Neural cell (in vitro differentiated cells): ENCODE data around the gene TFDP1. TPM values are rescaled to one million over a fixed set of nuclear protein-coding genes. Genes with fewer than 3 reads are reported as not detected.

Experiments
- H2AFZ ChIP-seq: fragments of 200-600, 300-800 bp; sonication (generic), shearing (Covaris generic); 2 replicates; pipeline ENCODE4 v1.6.0; 2014; ENCODE audit warnings: low read depth, mild to moderate bottlenecking, antibody characterized with exemption, low read length, moderate library complexity
- H3F3A ChIP-seq: fragments of 200-600 bp; shearing (Covaris generic); 2 replicates; pipeline ENCODE4 v1.6.1; 2016; ENCODE audit warnings: mild to moderate bottlenecking, moderate library complexity, mixed read lengths, antibody characterized with exemption, low read length; ENCODE audit not compliant: insufficient read depth, poor library complexity, severe bottlenecking
- H3K27ac ChIP-seq: fragments of 200-600, 300-800 bp; sonication (generic), shearing (Covaris generic); 2 replicates; pipeline ENCODE4 v1.5.1; 2014; ENCODE audit warnings: mild to moderate bottlenecking, low read length, moderate library complexity
- H3K27me3 ChIP-seq: fragments of 300-800, 200-600 bp; sonication (generic), shearing (Covaris generic); 2 replicates; pipeline ENCODE4 v1.6.0; 2014; ENCODE audit warnings: mild to moderate bottlenecking, low read depth, low read length, moderate library complexity; ENCODE audit not compliant: insufficient read depth
- H3K36me3 ChIP-seq: fragments of 300-800, 200-600 bp; sonication (generic), shearing (Covaris generic); 2 replicates; pipeline ENCODE4 v1.5.1; 2014; ENCODE audit warnings: mild to moderate bottlenecking, antibody characterized with exemption, low read length, moderate library complexity; ENCODE audit not compliant: insufficient read depth
- H3K4me2 ChIP-seq: fragments of 300-800, 200-600 bp; sonication (generic), shearing (Covaris generic); 2 replicates; pipeline ENCODE4 v1.6.0; 2014; ENCODE audit warnings: mild to moderate bottlenecking, low read length
- H3K4me3 ChIP-seq: fragments of 300-800, 200-600 bp; sonication (generic), shearing (Covaris generic); 2 replicates; pipeline ENCODE4 v1.5.1; 2014; ENCODE audit warnings: mild to moderate bottlenecking, low read length, moderate library complexity
- H3K79me2 ChIP-seq: fragments of 200-600 bp; shearing (Covaris generic); replicated peaks from 2 replicates; pipeline ENCODE4 v1.6.0; 2014; ENCODE audit warnings: mild to moderate bottlenecking, low read length, moderate library complexity; ENCODE audit not compliant: insufficient read depth
- H3K9ac ChIP-seq: fragments of 300-800, 200-600 bp; sonication (generic), shearing (Covaris generic); 2 replicates; pipeline ENCODE4 v1.6.1; 2016; ENCODE audit warnings: mild to moderate bottlenecking, low read length, mixed read lengths
- H3K9me2 ChIP-seq: fragments of 200-600 bp; shearing (Covaris generic); 2 replicates; pipeline ENCODE4 v1.6.1; 2016; ENCODE audit warnings: mild to moderate bottlenecking, low read length, mixed read lengths; ENCODE audit not compliant: insufficient read depth
- H3K9me3 ChIP-seq: fragments of 200-600, 300-800 bp; sonication (generic), shearing (Covaris generic); 2 replicates; pipeline ENCODE4 v1.6.1; 2016; ENCODE audit warnings: mild to moderate bottlenecking, mixed run types, low read length, moderate library complexity, mixed read lengths
- H4K20me1 ChIP-seq: fragments of 200-600 bp; shearing (Covaris generic); 2 replicates; pipeline ENCODE4 v1.6.1; 2016; ENCODE audit warnings: mild to moderate bottlenecking, mixed run types; ENCODE audit not compliant: insufficient read depth
- EP300 ChIP-seq: fragments of 450-650 bp; conservative IDR thresholded peaks from 2 replicates; pipeline ENCODE4 v1.6.1; 2014; ENCODE audit warnings: antibody characterized with exemption, mild to moderate bottlenecking, moderate library complexity; ENCODE audit not compliant: poor library complexity, severe bottlenecking
- EZH2 ChIP-seq: fragments of 200-600, 300-800 bp; shearing (Covaris generic), sonication (generic); IDR thresholded peaks from 2 replicates; pipeline ENCODE4 v1.6.1; 2014; ENCODE audit warnings: antibody characterized with exemption, low read length, borderline replicate concordance, mild to moderate bottlenecking; ENCODE audit not compliant: insufficient read depth, poor library complexity, severe bottlenecking
- MXI1 ChIP-seq: fragments of 450-650 bp; conservative IDR thresholded peaks from 2 replicates; pipeline ENCODE4 v1.6.1; 2014; ENCODE audit warnings: antibody characterized with exemption, mild to moderate bottlenecking; ENCODE audit not compliant: poor library complexity, severe bottlenecking
- POLR2AphosphoS5 ChIP-seq: IDR thresholded peaks from 2 replicates; pipeline ENCODE4 v1.6.1; 2012
- RAD21 ChIP-seq: fragments of 450-650 bp; conservative IDR thresholded peaks from 2 replicates; pipeline ENCODE4 v1.6.1; 2014; ENCODE audit warnings: antibody characterized with exemption, mild to moderate bottlenecking, moderate library complexity
- REST ChIP-seq: IDR thresholded peaks from 2 replicates; pipeline ENCODE4 v1.6.1; 2012; ENCODE audit warnings: borderline replicate concordance
- SMC3 ChIP-seq: fragments of 450-650 bp; conservative IDR thresholded peaks from 2 replicates; pipeline ENCODE4 v1.6.1; 2014; ENCODE audit warnings: antibody characterized with exemption, mild to moderate bottlenecking, moderate library complexity; ENCODE audit not compliant: poor library complexity
- TAF1 ChIP-seq: IDR thresholded peaks from 2 replicates; pipeline ENCODE4 v1.6.1; 2012; ENCODE audit warnings: low read depth
- polyA plus RNA-seq: library from polyadenylated mRNA; depleted of rRNA; stranded (reverse); fragments of >200 nt; gene quantifications from 2 replicates; pipeline ENCODE4 v1.2.3, GENCODE V29; 2014
- TF ChIP-seq, protein P1 (sequence below): fragments of 450-650 bp; IDR thresholded peaks from 2 replicates; pipeline ENCODE4 v1.5.1; 2014; ENCODE audit warnings: antibody characterized with exemption, mild to moderate bottlenecking, moderate library complexity; ENCODE audit not compliant: poor library complexity, severe bottlenecking

Gene TFDP1
- polyA plus RNA-seq, 1 donor from 2014 or later, result 81.2 TPM

GRCh38 chr13:113551081-113552000 lies 33.2 kb upstream of the TFDP1 start:
- Histone ChIP-seq H3K27ac (no peak overlapping the region), H2AFZ (no peak overlapping the region), H3K9me2 (no peaks in the 10 kb centered on the region), H3K9me3 (no peaks in the 10 kb centered on the region), H3F3A (no peaks in the 10 kb centered on the region), H3K9ac (no peak overlapping the region), H3K4me2 (no peak overlapping the region), H3K4me3 (no peak overlapping the region), H3K79me2 (no peaks in the 10 kb centered on the region), H3K27me3 (no peaks in the 10 kb centered on the region), H4K20me1 (no peaks in the 10 kb centered on the region), H3K36me3 (no peaks in the 10 kb centered on the region)
- TF ChIP-seq EP300 (no peak), MXI1 (no peak), REST (no peak), TAF1 (no peak), POLR2AphosphoS5 (no peak), RAD21 (no peak), EZH2 (no peak), SMC3 (no peak)
- TF ChIP-seq, protein P1, sequence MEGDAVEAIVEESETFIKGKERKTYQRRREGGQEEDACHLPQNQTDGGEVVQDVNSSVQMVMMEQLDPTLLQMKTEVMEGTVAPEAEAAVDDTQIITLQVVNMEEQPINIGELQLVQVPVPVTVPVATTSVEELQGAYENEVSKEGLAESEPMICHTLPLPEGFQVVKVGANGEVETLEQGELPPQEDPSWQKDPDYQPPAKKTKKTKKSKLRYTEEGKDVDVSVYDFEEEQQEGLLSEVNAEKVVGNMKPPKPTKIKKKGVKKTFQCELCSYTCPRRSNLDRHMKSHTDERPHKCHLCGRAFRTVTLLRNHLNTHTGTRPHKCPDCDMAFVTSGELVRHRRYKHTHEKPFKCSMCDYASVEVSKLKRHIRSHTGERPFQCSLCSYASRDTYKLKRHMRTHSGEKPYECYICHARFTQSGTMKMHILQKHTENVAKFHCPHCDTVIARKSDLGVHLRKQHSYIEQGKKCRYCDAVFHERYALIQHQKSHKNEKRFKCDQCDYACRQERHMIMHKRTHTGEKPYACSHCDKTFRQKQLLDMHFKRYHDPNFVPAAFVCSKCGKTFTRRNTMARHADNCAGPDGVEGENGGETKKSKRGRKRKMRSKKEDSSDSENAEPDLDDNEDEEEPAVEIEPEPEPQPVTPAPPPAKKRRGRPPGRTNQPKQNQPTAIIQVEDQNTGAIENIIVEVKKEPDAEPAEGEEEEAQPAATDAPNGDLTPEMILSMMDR, result no peak

DNA sequence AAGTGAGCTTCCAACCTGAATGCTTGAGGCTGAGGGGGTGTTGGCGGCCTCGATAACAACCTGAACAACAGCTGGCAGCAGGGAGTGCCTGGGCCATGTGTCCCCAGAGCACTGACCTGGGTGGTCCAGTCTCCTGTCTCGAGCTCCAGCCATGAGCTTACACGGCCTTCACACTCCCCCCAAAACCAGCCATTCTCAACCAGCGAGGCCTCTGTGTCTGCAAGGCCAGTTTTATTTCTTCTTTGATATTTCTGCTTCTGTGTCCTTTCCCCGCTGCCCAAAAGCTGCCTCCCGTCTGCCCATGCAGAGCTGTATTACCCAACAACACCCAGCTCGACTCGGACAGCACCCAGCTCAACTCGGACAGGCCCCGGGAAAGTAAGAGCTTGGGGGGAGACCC lies 32.5 kb upstream of the TFDP1 start:
- H3K4me2 ChIP-seq, result no peak overlapping the region
- no peaks in the 10 kb centered on the region for H4K20me1 ChIP-seq
- no peaks in the 10 kb centered on the region for H3F3A ChIP-seq
- TF ChIP-seq, protein P1, result no peak
- TF ChIP-seq MXI1, result no peak
- no peak for TF ChIP-seq RAD21
- TF ChIP-seq REST, result no peak
- TF ChIP-seq TAF1, result no peak
- TF ChIP-seq EP300, result no peak
- TF ChIP-seq EZH2, result no peak
- no peak for TF ChIP-seq POLR2AphosphoS5
- no peak for TF ChIP-seq SMC3
- H3K9ac ChIP-seq, result no peak overlapping the region
- no peaks in the 10 kb centered on the region for H3K9me2 ChIP-seq
- no peak overlapping the region for H3K27ac ChIP-seq
- no peaks in the 10 kb centered on the region for H3K9me3 ChIP-seq
- H2AFZ ChIP-seq, result no peak overlapping the region
- H3K79me2 ChIP-seq, result no peaks in the 10 kb centered on the region
- H3K36me3 ChIP-seq, result no peaks in the 10 kb centered on the region
- H3K4me3 ChIP-seq, result no peak overlapping the region
- no peaks in the 10 kb centered on the region for H3K27me3 ChIP-seq
